Measurements from ENCODE around the gene ARHGAP12.
A peak's percentile ranks its signal among the peaks of the same experiment; 100 is the strongest.

ARHGAP12 gene

DNA sequence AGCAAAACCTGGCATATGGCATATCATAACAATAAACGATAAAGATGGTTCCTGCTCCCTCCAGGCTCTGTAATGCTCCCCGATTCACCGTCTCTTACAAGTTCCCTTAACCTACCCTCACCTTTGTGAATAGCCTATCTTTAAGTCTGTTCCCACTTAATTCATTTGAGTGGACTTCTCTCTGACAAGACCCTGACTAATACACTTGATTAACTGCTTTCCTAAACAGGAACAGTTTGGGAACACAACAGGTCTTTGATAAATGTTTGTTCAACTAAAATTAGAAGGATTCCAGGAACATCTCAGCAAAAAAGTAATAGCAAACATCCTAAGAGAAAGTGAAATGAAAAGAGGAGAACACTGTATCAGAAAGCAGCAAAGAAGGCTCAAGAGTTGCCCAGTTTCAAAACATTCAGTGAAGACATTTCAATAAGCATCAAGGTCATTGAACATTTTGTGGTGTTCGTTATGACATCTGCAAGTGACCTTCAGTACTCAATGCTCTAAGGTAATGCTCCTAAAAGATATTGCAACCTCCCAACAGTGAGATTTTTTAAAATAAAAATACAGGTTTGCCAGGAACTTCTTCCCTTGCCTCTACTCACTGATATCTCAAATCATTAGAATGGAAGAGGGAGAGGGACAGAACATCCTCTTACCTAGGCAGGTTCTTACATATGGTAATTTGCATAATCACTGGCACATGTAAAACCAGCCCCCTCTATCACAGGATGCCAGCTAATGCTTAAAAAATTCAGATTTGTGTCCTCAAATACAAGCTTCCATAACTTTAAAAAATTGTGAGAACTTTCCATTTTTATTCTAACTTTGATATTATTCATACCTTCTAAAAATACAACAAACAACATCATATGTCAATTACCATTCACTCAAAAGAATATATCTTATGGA, 11.4 kb upstream of the ARHGAP12 start:
- H3K4me1 ChIP-seq: peaks cover 7% of the 10 kb centered on the region
- H3K36me3 ChIP-seq (replicated peaks): no peaks in the 10 kb centered on the region
- H3K9me3 ChIP-seq: no peaks in the 10 kb centered on the region
- DNase-seq (ENCODE audit: low spot score in 2 of 2): no peak
- H3K4me3 ChIP-seq: no peak overlapping the region
- no peaks in the 10 kb centered on the region for H3K27me3 ChIP-seq (ENCODE audit: low read depth)
- in situ Hi-C loops (cut with MboI; ENCODE audit: low sequenced_read_pairs): no loop called here

DNA sequence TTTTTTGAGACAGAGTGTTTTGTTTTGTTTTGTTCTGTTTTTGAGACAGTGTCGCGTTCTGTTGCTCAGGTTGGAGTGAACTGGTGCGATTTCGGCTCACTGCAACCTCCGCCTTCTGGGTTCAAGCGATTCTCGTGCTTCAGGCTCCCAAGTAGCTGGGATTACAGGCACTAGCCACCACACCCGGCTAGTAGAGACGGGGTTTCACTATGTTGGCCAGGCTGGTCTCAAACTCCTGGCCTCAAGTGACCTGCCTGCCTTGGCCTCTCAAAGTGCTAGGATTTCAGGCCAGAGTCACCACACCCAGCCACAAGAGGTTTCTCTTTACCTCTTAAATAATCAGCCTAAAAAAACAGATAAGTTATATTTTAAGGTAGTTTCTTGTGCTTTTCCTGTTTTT, 8.7 kb upstream of the ARHGAP12 start:
- Histone ChIP-seq H3K9me3 (no peaks in the 10 kb centered on the region), H3K4me1 (no peaks in the 10 kb centered on the region), H3K4me3 (no peak overlapping the region), H3K27me3 (ENCODE audit: low read depth) (no peaks in the 10 kb centered on the region), H3K36me3 (replicated peaks) (no peaks in the 10 kb centered on the region)
- no peak for DNase-seq (ENCODE audit: low spot score in 2 of 2)
- in situ Hi-C loops (cut with MboI; ENCODE audit: low sequenced_read_pairs): no loop called here

DNA sequence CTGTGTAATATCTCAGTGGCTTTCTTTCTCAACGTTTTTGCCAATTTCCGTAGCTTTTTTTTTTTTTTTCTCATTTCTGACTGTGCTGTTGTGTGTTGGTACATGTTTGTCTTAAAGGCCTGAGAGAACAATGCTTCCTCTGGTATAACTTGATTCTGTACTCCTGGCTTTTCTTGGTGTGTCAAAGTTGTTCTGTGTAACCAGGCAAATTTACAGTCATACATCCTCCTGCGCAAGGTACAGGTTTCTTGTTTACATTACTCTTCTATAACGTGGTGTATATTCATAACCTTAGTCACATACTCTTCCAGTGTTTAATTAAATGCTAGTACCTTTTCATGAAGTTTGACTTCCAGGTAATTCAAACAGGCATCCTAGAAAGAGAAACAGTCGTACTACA, 8.3 kb upstream of the ARHGAP12 start:
- H3K36me3 ChIP-seq (replicated peaks): no peaks in the 10 kb centered on the region
- no peak for DNase-seq (ENCODE audit: low spot score in 2 of 2)
- no peaks in the 10 kb centered on the region for H3K27me3 ChIP-seq (ENCODE audit: low read depth)
- in situ Hi-C loops (cut with MboI; ENCODE audit: low sequenced_read_pairs): no loop called here
- H3K4me3 ChIP-seq: no peak overlapping the region
- H3K9me3 ChIP-seq: no peaks in the 10 kb centered on the region
- no peaks in the 10 kb centered on the region for H3K4me1 ChIP-seq

DNA sequence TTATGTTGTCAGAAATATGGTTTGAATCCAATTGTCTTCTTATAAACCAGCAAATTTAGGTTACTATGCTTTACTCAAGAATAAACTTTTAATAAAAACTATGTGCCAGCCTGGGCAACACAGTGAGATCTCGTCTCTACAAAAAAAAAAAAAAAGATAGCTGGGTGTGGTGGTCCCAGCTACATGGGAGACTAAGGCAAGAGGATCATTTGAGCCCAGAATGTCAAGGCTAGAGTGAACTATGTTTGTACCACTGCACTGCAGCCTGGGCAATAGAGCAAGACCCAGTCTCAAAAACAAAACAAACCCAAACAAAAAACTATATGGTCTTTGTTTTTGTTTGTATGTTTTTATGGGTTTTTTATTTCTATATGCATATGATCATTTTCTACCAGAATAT, 7.5 kb upstream of the ARHGAP12 start:
- in situ Hi-C loops (cut with MboI; ENCODE audit: low sequenced_read_pairs): no loop called here
- no peaks in the 10 kb centered on the region for H3K27me3 ChIP-seq (ENCODE audit: low read depth)
- DNase-seq (ENCODE audit: low spot score in 2 of 2): no peak
- no peaks in the 10 kb centered on the region for H3K36me3 ChIP-seq (replicated peaks)
- no peak overlapping the region for H3K4me3 ChIP-seq
- H3K4me1 ChIP-seq: no peaks in the 10 kb centered on the region
- H3K9me3 ChIP-seq: no peaks in the 10 kb centered on the region

DNA sequence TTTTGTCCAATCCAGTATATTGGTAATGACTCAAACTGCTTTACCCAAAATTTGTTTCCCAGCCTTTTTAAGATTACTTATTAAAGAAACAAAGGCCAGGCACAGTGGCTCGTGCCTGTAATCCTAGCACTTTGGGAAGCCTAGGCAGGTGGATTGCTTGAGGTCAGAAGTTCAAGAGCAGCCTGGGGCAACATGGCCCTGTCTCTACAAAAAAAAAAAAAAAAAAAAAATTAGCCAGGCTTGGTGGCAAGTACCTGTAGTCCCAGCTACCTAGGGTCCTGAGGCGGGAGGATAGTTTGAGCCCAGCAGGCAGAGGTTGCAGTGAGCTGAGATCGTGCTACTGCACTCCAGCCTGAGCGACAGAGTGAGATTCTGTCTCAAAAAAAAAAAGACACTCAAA, 7.0 kb upstream of the ARHGAP12 start:
- Histone ChIP-seq H3K36me3 (replicated peaks) (no peaks in the 10 kb centered on the region), H3K4me3 (no peak overlapping the region), H3K9me3 (no peaks in the 10 kb centered on the region), H3K27me3 (ENCODE audit: low read depth) (no peaks in the 10 kb centered on the region), H3K4me1 (peaks cover 2% of the 10 kb centered on the region; the same call in 1 of the 2 replicates)
- no peak for DNase-seq (ENCODE audit: low spot score in 2 of 2)
- in situ Hi-C loops (cut with MboI; ENCODE audit: low sequenced_read_pairs): no loop called here

DNA sequence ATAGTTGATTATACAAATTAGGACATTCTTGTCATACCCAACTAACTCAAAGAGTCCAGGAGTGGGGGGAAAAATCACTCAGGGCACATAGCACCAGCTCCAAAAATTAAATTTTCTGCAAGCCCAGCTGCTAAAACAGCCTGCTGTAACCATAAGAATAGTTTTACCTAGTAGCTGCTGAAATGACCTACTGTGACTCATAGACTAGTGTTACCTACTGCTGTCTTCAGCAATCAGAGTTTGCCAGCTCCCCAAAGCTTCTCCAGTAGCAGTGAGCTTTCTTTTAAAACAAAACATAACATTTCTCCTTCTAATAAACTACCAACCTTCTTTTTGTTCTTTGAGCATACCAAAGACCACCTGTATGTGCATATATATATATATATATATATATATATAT, 4.2 kb upstream of the ARHGAP12 start:
- Histone ChIP-seq H3K36me3 (replicated peaks) (no peaks in the 10 kb centered on the region), H3K9me3 (no peaks in the 10 kb centered on the region), H3K4me1 (peaks cover 10% of the 10 kb centered on the region), H3K27me3 (ENCODE audit: low read depth) (no peaks in the 10 kb centered on the region), H3K4me3 (no peak overlapping the region)
- no peak for DNase-seq (ENCODE audit: low spot score in 2 of 2)
- in situ Hi-C loops (cut with MboI; ENCODE audit: low sequenced_read_pairs): no loop called here

DNA sequence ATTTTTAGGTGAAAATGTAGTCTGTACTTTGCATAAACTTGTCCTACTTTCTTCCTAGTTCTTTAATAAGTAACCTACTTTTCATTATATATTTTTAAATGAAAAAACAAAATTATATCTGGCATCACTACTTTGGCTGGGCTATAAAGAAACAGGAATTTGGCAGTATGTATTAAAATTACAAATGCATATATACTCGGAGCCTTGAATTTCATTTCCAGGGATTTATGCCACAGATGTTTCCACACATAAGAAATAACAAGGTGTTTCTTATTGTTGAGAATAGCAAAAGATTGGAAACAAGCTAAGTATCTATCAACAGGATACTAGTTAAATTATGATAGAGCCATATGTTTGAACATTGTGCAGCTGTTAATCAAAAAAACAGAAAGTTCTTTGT, 2.2 kb upstream of the ARHGAP12 start:
- Histone ChIP-seq H3K36me3 (replicated peaks) (no peaks in the 10 kb centered on the region), H3K4me1 (peaks cover 13% of the 10 kb centered on the region), H3K9me3 (no peaks in the 10 kb centered on the region), H3K4me3 (no peak overlapping the region), H3K27me3 (ENCODE audit: low read depth) (no peaks in the 10 kb centered on the region)
- no peak for DNase-seq (ENCODE audit: low spot score in 2 of 2)
- in situ Hi-C loops (cut with MboI; ENCODE audit: low sequenced_read_pairs): no loop called here

DNA sequence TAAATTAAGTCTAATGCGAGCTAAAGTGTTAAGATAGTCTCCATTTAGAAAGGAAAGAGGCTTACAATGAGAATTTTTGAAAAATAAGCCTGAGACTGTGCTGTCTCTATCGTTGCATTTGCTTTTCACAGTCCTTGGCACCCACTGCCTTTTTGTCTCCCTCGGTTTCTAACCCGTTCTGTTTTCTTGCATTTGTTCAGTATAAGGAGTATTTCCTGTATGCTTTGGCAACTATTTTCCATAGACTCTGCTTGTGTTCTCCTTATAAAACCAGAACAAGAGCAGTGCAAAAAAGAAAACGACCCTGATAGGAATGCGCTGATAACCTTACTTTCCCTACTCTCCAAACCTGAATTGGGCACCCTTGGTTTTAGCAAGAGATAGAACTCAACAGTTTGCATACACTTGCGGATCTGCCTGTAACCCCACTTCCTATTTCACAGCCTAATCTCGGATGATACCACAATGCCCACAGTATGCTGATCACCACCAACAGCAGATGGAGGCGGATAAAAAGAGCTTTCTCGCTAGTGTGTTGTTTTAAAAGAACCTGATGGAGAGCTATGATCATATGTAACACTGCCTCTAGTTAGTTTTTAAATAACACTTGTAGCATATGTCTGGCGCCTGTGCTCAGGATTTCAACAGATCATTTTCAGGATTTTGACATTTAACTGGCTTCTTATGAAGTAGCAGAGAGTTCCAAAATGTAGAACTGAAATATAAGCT, 1.6 kb upstream of the ARHGAP12 start:
- Histone ChIP-seq H3K4me3 (peak overlapping the region; percentile 83), H3K27me3 (ENCODE audit: low read depth) (no peaks in the 10 kb centered on the region), H3K9me3 (no peaks in the 10 kb centered on the region), H3K4me1 (peaks cover 13% of the 10 kb centered on the region), H3K36me3 (replicated peaks) (no peaks in the 10 kb centered on the region)
- no peak for DNase-seq (ENCODE audit: low spot score in 2 of 2)
- in situ Hi-C loops (cut with MboI; ENCODE audit: low sequenced_read_pairs): no loop called here

DNA sequence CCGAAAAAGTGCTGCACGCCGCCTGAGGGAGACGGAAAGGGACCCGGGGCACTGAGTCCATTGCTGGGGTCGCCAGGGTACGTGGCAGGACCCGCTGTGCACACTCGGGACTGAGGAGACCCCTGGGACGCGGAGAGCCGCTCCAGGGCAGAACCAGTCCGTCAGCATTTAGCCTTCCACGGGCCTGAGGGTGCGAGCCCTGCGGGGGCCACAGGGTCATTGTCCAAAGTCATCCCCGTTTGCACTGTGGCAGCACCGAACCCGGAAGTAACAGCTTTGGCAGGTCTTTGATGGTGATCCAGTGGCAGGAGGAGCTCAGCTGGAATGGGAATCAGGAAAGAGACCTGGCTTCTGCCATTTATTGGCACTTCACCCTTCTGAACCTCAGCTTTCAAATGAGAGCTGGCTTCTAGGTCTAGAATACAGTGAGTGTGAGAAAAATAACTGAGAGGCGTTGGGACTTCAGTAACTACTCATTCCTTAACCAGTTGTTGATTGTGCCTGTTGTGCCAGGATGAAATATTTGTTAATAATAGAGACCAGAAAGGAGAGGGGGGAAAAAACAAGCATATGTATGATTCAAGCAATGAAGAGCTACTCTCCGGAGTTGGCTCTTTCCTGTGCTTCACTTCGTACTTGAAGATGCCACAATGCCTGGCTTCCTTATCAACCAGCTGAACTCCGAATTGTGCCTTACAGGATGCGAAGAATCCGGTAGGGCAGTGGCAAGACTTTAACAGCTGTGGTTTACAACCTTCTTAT, 811 bp upstream of the ARHGAP12 start:
- DNase-seq (ENCODE audit: low spot score in 2 of 2): peak; percentile 43 to 61
- H3K9me3 ChIP-seq: no peaks in the 10 kb centered on the region
- H3K4me3 ChIP-seq: peak overlapping the region; percentile 83
- no peaks in the 10 kb centered on the region for H3K36me3 ChIP-seq (replicated peaks)
- peaks cover 13% of the 10 kb centered on the region for H3K4me1 ChIP-seq
- no peaks in the 10 kb centered on the region for H3K27me3 ChIP-seq (ENCODE audit: low read depth)
- in situ Hi-C loops (cut with MboI; ENCODE audit: low sequenced_read_pairs): no loop called here

DNA sequence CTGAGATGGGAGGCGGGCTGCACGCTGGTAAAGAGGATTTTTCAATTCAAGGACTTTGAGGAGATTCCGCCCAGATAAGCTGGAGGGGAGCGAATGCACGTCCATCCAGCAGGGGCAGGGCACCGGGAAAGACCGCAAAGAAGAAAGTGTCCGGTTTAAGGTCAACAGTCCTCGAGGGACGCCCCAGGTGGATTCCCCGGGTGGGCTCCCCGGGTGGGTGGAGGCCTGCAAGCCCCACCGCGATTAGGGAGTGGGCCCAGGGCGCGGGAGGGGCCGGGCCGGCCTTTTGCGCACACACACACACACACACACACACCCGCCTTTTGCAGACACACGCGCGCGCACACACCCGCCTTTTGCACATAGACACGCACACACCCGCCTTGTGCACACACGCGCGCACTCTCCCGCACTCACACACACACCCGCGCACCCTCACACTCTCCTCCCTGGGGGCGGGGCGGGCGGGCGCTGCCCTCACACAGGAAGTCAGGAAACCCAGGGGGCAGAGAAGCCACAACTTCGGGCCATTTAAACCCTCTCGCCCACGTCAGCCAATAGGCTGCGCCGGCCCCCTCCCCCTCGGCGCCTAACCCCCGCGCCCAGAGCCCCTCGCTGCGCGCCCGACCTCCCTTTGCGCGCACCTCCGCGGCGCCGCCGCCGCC, 615 bp downstream of the ARHGAP12 start:
- H3K27me3 ChIP-seq (ENCODE audit: low read depth): no peaks in the 10 kb centered on the region
- H3K4me3 ChIP-seq: peak overlapping the region; percentile 83
- peaks cover 13% of the 10 kb centered on the region for H3K4me1 ChIP-seq
- no peaks in the 10 kb centered on the region for H3K36me3 ChIP-seq (replicated peaks)
- in situ Hi-C loops (cut with MboI; ENCODE audit: low sequenced_read_pairs): no loop called here
- no peaks in the 10 kb centered on the region; the same call in 1 of the 2 replicates for H3K9me3 ChIP-seq
- peak; percentile 65 to 78 for DNase-seq (ENCODE audit: low spot score in 2 of 2)

DNA sequence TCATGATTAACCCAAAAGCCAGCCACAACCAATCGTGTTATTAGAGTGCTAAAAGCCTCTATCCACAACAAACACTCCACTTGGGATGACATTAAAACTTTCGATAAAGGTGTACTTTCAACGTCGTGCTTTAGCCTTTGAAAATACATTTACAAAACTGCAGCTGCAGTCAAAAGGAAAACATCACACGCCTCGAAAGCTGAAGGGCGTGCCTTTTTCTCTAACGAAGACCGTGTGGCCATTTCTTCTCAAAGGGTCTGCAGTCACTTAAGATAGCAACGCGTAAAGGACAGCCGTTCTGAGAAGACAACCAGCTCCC, 1.1 kb downstream of the ARHGAP12 start:
- Histone ChIP-seq H3K9me3 (no peaks in the 10 kb centered on the region; the same call in 1 of the 2 replicates), H3K36me3 (replicated peaks) (no peaks in the 10 kb centered on the region), H3K4me1 (peaks cover 13% of the 10 kb centered on the region), H3K27me3 (ENCODE audit: low read depth) (no peaks in the 10 kb centered on the region), H3K4me3 (peak overlapping the region; percentile 83)
- no peak for DNase-seq (ENCODE audit: low spot score in 2 of 2)
- in situ Hi-C loops (cut with MboI; ENCODE audit: low sequenced_read_pairs): no loop called here

DNA sequence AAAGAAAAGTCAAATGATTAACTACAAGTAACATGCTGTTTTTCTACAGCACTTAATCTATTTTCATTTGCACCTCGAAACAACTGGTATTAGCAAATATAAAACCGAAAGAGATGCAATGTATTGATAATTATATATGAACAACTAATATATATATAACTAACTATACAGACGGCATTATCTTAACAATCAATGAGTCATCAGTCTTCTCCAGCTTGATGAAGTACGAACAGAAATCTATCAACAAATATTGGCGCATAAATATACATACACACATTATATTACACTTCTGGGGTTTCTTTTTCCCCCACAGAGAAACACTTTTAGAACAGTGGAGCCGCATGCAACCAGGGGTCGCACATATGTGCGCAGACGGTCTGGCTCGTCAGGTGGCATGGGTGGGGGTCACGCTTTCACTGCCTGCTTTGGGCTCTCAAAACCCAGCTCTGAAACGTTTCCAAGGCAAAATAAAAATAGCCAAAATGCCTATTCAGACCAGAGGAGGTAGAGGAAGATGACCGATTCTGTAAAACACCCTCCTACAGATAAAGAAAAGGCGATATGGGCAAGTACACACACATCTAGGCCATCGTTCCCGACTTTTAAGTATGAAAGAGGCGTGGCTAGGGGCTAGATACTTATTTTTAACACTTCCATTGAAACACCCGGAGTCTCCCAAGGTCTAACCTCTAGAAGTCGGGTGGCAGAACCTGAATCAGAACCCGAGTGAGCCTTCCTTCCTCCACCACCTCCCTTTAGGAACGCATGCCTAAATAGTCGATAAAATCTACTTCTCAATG, 1.7 kb downstream of the ARHGAP12 start:
- Histone ChIP-seq H3K4me3 (peak overlapping the region; percentile 83), H3K9me3 (no peaks in the 10 kb centered on the region; the same call in 1 of the 2 replicates), H3K27me3 (ENCODE audit: low read depth) (no peaks in the 10 kb centered on the region), H3K4me1 (peaks cover 13% of the 10 kb centered on the region), H3K36me3 (replicated peaks) (no peaks in the 10 kb centered on the region)
- in situ Hi-C loops (cut with MboI; ENCODE audit: low sequenced_read_pairs): no loop called here
- peak in 1 of 2 experiments; percentile 10 for DNase-seq (ENCODE audit: low spot score in 2 of 2)

DNA sequence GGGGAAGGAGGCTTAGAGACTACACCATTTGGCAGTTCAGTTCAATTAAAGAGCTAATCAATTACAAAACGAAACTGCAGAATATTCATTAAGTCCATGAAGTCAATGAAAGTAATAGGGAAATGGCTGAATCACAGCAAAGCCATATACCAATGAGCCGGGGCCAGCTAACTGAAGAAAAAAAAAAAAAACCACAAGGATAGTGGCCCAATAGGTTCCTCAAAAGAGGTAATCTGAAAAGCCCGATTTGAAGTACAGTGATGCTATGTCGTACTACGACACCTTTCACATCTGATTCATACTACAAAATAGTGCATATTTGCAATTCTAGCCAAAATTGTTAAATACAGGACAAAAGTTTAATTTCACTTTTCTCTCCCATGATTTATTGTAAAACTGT, 2.5 kb downstream of the ARHGAP12 start:
- Histone ChIP-seq H3K4me1 (peaks cover 13% of the 10 kb centered on the region), H3K9me3 (no peaks in the 10 kb centered on the region; the same call in 1 of the 2 replicates), H3K36me3 (replicated peaks) (no peaks in the 10 kb centered on the region), H3K4me3 (no peak overlapping the region), H3K27me3 (ENCODE audit: low read depth) (no peaks in the 10 kb centered on the region)
- in situ Hi-C loops (cut with MboI; ENCODE audit: low sequenced_read_pairs): no loop called here
- no peak for DNase-seq (ENCODE audit: low spot score in 2 of 2)

Data from HAP-1 (cell line).